SKM-1 (cell line): Measurements from ENCODE around the gene TCEAL9.
"Not testable (repeated sequence)": the region's sequence is repeated elsewhere in the genome, so short reads cannot be mapped to it uniquely, and the experiment has no call there.

Experiments
- DNase-seq: peaks from one replicate; lab custom pipeline; 2025; ENCODE audit not compliant: unreplicated experiment; lab: John Stamatoyannopoulos, UW

TCEAL9 gene, protein sequence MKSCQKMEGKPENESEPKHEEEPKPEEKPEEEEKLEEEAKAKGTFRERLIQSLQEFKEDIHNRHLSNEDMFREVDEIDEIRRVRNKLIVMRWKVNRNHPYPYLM

DNA sequence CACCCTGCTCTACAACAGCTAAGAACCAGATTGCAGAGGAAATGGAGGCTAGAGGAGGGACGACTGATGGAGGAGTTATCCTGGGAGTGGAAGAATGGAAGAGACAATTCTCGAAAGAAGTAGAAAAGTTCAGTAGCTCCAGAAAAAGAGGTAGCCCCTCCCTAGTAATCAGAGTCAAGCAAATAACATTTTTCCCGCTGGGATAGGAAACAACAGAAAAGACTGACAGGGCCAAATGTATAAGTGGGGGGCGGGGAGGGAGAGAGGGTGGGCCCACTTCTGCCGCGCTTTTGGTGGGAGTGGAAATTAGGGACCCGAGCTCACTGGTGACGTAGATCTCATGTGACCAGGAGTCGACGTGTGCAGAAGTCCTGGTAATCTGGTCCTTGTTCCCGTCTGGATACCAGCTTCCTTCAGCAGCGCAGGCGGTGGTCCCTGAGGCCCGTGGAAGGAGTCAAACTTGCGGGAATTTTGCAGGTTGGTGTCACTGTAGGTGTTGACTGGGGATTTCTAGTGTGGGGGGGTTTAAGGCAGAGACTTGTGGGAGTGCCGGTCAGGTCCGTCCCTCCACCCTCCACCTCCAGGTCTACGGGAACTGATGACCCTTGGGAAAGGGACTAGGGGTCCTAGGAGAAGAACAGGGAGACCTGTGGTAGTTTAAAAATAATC lies at the start of gene TCEAL9:
Gene TCEAL9, plus strand, starts transcription at position 377 of the 669 bp plus-strand sequence. CDS start 1,179 bp downstream, outside the sequence.
- no peak for DNase-seq

DNA sequence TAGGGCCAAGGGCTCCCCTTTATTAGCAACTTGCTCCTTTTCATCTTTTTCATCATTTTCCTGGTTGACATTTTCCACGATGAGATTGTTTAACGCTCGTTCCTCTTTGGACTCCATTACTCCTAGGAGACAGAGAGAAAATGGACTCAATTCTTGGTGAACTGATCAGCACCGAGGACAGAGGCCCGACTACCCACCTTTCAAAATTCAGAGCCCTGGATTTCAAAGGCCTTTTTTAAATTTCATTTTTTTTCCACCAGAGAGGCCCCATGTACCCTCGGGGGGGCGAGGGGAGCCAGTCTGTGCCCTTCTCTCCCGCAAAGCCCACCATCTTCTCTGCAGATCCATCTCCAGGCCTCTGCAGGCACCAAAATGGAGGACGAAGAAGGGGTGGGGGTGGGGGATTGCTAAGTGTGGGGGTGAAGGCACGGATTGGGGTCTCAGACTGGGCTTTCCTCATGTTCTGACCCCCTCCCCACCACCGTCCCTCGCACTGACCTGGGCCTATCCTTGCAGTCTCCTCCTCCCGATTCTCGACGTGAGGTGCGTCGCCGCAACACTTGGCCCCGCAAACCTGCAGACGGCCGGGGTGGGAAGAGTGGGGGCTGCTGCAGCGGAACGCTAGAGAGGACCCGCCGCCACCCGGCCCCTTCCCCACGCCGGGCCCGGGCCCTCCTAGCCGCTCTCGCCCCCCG lies 46.3 kb upstream of the TCEAL9 start:
- no peak for DNase-seq

DNA sequence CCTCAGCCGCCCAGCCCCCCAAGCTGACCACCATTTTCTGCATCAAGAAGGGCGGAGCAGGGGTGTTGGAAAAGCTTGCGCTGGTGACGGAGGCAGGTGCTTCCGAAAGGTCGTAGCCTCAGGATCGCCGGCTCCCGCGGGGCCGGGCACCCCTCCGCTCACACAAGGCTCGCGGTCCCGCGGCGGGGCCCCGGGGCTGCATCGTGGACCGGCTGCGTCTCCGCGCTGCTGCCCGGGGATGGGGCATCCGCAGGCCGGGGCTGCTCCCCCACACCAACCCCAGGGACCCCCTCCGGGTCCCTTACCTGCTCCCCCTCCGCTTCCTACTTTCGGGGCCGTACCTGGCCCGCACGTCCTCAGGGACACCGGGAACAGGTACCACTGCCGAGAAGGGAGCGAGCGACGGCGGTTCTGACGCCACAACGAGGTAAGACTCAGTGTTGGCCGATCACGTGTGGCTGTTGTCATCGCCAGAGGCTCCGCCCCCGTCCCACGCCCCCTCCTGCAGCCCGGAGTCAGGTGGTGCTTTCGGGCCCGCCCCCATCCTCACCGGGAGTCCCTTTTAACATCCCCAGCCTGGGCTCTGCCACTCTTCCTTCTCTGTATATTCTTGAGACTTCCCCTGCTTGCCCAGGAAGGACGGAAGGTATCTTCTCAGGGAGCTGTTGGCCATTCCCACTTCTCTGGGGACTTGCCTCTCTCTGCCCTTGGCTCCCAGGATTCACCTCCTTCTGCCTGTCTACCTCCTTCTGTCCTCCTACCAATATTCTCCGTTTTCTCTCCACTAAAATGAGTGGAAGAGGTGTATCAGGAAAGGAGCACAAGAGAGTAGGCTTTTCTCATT lies 45.5 kb upstream of the TCEAL9 start, which contains the start of gene BEX2:
Gene BEX2, minus strand, starts transcription at position 436 of the 844 bp plus-strand sequence. CDS start 1,014 bp downstream, outside the sequence.
- DNase-seq: peak; percentile 2

DNA sequence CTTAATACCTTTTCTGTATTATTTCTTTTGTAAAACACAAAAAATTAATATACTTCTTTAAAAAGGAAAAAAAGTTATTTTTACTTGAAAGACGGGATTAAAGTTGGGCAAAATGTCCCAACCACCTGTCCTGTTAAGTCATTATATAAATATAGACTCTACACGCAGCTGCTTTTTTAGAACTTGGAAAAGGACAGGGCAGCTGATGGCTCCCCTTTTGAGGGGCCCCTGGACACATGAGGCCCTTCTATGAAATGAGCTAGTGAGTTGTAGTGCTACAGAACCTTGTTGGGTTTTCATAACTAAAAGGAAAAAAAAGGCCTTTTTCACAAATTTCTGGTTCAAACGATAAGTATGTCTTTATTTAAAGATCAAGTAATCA lies 44.9 kb upstream of the TCEAL9 start:
- DNase-seq: no peak

DNA sequence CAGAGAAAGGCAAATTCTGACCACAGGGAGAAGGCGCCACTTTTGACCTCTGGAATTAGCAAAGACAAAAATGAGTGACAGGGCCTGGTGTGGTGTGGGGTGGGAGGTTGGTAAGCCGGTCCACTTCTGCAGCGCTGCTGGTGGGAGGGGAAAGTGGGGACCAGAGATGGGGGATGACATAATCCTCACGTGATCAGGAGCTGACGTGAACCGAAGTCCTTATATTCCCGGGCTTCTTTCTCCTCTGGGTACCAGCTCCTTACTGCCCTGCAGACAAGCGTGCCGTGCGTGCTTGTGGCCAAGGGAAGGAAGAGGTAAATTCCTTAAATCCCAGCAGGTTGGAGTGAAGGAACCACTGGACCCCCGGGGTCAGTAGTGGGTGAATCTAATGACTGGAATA lies 26.3 kb upstream of the TCEAL9 start, which contains the start of gene TCEAL7:
Gene TCEAL7, plus strand, starts transcription at position 249 of the 400 bp plus-strand sequence. CDS start 1,165 bp downstream, outside the sequence.
- no peak for DNase-seq

DNA sequence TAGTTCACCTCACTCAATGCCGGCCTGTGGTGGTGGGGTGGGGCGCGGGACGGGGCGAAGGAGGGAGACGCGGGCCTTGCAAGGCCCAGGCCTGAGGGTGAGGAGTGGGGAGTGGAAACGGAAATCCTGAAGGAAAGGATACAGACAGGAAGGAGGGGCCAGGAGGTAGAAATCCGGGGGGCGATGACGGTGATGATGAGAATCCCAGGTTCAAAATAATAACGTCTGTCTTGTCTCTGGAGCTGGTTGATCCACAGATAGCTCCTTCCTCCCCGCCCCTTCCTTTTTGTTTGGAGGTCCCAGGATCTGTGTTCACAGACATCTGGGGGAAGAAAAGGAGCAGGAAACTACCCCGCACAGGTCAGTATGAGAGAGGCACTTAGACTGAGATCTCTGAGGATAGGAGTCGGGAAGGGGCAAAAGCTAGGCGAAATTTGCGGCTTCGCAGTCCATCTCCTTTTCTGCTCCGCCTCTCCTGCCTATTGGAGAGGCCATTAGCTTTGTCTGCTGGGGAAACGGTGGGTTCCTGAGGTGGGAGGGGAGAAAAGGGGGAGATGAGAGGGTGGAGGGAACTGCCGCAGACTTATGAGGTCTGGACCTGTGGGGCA lies 25.5 kb upstream of the TCEAL9 start:
- DNase-seq: no peak

DNA sequence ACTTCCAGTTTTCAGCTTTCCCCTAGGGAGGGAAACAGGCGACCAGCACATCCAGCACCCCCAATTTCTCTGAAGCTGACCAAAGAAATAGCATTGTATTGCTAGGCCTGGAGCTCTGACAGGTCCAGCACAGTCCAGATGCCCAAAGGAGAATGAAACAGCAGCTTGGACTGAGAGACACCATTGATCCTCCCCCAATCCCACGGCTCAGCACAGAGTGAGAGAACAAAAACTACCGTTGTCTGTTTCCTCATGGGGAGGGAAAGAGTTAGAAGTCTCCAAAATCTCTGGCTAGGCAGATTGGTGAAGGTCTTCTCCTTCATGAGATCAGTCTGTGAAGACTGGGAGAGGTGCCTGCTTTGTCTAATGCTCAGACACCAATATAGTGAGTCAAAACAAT lies 17.6 kb upstream of the TCEAL9 start:
- no peak for DNase-seq

DNA sequence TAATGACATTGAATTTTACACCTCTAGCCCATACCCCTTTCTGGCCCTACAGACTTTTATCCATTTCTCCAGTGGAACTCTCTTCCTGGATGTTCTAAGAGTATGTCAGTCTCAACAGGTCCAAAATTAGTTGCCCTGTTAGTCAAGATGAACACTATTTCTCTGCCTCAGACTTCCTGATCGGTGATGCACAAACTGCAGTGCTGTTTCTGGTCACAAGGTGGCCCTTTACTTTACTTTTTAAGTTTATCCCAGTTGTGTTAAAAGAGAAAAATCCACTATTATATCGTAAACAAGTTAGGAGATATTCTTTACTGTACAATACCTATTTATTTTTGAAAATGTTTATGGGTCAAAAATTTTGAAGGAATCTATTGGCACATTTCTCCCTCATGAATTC lies 13.2 kb upstream of the TCEAL9 start:
- peak; percentile 1 for DNase-seq

DNA sequence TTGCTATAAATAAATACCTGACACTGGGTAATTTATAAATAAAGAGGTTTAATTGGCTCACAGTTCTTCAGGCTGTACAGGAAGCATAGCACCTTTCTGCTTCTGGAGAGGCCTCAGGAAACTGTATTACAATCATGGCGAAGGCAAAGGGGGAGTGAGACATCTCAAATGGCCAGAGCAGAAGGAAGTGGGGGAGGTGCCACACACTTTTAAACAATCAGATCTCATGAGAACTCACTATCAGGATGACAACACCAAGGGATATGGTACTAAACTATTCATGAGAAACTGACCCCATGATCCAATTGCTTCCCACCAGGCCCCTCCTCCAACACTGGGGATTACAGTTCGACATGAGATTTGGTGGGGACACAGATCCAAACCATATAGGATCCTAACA lies 11.7 kb upstream of the TCEAL9 start:
- no peak for DNase-seq

DNA sequence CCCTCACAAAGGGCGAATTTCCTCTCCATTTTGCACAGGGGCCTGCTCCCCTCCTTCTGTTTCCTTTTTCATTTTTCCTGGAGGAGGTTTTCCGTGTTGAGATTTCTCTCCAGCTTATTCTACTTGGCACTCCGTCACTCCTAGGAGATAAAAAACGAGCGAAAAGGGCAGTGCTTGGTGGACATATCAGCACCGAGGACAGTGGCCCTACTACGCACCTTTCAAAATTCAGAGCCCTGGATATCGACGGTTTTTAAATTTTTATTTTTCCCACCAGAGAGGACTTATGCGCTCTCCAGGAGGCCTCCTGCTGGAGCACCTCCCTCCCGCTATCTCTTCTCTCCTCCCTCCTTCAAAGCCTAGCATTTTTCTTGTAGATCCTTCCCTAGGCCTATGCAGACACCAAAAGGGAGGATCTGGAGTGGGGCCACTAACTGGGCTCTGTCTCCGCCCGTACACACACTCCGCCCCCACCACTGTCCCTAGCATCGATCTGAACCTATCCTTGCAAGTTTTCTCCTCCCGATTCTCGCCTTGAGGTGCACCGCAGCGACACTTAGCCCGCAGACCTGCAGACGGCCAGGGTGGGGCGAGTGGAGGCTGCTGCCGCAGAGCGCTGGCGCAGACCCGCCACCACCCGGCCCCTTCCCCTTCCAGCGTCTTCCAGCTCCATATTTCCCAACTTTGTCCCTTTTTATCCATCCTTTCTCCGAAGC lies 8.5 kb upstream of the TCEAL9 start:
- no peak for DNase-seq

DNA sequence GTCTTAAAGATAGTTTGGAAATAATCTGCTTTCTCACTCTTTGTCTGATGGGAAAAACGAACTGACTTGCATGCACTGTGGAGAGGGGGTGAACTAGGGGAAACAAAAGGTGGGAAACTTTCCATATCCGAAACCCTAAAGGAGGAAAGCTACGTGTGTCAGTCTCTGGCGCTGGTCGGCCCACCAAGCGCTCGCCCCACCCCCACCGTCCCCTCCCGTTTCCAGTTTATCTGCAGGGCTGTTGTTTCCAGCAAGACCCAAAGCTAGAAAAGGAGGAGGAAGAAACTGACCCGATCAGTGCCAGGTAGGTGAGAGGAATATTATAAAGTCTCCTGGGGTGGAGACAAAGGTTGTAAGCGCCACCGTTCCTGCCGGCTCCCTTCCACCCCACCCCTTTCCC lies 552 bp downstream of the TCEAL9 start:
- no peak for DNase-seq

DNA sequence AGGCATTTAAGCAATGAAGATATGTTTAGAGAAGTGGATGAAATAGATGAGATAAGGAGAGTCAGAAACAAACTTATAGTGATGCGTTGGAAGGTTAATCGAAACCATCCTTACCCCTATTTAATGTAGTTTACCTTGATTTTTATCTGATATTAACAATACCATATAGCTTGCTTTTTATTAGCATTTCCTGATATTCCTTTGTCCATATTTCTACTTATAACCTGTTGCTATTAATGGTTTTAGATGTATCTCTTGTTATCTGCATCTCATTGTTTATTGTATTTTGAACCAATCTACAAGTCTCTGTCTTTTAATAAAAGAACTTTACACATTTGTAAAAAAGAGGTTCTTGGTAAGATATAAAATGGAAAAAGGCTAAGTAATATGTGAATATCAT lies 1.6 kb downstream of the TCEAL9 start:
- no peak for DNase-seq

DNA sequence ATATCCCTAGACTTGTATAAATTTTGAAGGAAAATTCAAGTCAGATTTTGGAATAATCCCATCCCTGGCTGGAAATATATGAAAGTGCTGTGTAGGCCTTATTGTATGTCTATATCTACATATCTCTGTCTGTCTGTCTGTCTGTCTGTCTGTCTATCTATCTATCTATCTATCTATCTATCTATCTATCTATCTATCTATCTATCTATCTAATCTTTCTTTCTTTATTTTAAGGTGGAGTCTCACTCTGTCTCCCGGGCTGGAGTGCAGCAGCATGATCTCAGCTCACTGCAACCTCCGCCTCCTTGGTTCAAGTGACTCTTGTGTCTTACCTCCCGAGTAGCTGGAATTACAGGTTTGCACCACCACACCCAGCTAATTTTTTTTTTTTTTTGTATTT lies 3.3 kb downstream of the TCEAL9 start:
- DNase-seq: not testable (repeated sequence)

DNA sequence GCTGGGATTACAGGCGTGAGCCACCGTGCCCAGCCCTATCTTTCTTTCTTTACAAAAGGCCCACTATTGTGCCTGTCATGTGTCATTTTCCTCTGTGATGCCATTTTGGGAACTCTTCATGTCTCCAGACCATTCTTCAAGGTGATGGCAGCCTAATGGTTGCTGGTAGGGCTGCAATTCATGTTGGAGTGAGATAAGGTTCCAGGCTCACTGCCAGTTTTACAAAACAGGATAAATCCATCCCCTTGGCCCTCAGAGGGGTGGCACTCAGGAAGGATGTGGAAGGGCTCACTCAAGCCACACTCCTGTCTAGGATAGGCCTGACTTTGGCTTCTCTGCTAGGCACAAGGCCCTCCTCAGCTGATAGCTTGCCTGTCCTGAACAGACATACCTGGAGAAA lies 3.8 kb downstream of the TCEAL9 start:
- no peak for DNase-seq

DNA sequence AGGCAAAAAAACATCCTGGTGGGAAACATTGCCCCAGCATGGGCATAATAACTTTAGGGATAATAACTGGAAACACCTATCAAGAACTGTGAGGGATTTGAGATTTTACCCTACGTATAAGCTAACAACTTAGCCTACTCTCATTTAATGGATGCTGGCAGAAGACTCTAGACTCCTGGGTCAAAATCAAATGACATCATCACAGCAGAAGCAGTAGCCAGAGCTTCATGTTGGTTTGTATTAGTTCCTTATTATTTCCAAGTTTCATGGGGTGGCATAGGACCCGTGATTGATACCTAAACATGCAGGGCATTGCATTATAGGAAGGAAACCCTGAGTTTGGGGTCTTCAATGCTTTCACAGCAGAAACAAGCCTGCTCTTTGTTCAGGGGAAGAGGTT lies 4.6 kb downstream of the TCEAL9 start:
- DNase-seq: no peak

DNA sequence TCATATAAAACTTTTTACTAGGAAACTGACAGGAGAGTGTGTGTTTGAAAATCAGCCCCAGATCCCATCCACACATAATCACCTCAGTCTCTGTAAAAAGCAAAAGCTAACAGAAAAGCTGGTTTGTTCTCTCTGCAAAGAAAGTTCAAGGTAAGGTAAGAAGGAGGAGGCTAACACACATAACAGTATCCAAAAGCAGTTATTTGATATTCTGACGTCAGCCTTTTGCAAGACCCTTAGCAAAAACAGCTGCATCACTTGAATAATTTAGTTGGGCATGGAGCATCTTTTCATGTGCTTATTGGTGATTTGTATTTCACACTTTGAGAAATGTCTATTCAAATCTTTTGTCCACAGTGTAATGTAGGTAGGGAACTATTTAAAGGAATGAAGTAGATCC lies 5.5 kb downstream of the TCEAL9 start:
- DNase-seq: no peak

DNA sequence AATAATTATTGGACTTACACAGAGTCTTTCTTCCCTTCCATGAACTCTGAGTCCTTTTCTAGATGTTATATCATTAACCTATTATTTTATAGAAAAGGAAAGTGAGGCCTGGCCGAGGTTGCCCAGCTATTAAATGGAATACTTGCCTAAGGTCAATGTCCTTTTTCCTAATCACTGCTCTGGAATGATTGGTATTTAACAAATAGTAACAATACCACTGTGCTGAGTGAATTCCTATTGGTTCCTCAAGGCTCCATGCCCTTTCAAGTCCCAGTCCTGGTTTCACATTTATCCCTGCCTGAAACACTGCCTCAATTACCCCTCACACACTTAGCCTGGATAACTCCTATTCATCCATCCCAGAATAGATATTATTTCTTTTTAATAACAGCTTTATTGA lies 6.2 kb downstream of the TCEAL9 start:
- no peak for DNase-seq

DNA sequence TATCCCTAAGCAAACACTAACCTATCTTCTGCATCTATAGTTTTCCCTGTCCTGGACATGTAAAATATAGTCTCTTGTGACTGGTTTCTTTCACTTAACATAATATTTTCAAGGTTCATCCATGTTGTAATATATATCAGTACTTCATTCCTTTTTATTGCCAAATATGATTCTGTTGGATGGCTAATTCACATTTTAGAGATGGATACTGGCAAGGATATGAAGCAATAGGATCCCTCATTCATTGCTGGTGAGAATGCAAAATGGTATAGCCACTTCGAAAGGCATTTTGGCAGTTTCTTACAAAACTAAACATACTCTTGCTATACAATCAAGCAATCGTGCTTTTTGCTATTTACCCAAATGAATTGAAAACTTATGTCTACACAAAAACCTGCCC lies 6.7 kb downstream of the TCEAL9 start:
- DNase-seq: no peak

DNA sequence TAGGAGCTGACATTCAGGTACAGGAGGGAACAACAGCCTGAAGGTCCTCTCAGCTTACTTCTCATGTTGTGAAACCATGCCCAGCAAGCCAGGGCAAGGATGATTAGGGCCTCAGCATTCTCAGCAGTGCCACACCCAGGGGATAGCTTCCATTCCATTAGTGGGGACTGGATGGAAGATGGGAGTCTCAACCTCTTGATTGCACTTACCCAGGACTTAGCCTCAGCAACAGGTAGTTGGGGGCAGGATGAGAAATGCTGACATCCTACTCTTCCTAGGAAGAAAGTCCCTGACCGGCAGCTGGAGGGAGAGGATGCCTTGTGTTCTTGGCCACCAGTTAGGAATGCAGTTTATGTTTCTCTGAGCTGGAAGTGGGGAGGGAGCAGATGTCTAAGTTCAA lies 11.2 kb downstream of the TCEAL9 start:
- DNase-seq: no peak

DNA sequence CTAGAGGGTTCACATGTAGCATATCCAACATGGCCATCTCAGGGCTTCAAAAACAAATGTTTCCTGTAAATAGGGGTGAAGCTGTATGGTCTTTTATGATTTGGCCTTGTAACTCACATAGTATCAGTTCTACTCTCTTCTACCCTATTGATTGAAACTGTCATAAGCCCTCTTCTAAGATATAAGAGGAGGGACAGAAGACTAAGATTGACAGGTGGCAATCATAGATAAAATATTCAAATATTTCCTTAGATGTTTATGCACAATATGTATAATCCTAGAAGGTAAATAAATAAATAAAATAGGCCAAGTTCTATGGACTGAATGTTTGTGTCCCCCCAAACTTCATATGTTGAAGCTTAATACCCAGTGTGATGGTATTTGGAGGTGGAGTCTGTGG lies 13.2 kb downstream of the TCEAL9 start:
- DNase-seq: no peak
